ENCODE measurements around the gene NT5C2.
"Not testable (repeated sequence)": the region's sequence is repeated elsewhere in the genome, so short reads cannot be mapped to it uniquely, and the experiment has no call there.

Gene NT5C2

DNA sequence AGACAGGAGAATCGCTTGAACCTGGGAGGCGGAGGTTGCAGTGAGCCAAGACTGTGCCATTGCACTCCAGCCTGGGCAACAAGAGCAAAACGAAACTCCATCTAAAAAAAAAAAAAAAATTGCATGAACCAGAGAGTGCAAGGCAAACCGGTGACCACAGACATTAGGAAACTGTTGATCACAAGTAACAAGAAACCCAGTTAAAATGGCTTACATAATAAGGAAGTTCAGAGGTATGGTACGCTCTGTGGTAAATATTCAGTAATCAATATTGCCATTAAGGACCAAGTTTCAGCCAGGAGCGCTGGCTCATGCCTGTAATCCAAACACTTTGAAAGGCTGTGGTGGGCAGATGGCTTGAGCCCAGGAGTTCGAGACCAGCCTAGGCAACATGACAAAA lies 9.2 kb upstream of the NT5C2 start:
- no peak for DNase-seq (ENCODE audit: low spot score)

DNA sequence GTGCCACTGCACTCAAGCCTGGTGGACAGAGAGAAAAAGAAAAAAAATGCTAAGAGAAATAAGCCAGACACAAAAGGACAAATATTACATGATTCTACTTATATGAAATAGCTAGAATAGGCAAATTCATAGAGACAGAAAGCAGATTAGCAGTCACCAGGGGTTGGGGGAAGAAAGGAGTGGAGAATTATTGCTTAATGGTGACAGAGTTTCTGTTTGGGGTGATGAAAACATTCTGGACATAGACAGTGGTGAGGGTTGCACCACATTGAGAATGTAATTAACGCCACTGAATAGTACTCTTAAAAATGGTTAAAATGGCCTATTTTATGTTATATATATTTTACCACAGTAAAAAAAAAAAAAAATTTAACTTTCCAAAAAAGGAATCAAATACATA lies 6.4 kb upstream of the NT5C2 start:
- DNase-seq (ENCODE audit: low spot score), result no peak

DNA sequence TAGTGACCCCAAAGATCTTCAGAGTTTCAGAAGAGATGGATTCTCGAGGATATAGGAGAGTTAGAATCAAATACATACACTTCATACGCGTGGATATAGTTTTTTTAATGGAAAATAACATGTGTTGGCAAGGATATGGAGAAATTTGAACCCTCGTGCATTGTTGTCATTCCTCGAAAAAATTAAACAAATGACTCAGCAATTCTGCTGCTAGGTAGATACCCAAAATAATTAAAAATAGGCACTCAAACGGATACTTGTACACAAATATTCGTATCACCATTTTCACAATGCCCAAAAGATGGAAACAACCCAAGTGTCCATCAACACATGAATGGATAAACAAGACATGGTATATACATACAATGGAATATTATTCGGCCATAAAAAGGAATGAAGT lies 5.6 kb upstream of the NT5C2 start:
- no peak for DNase-seq (ENCODE audit: low spot score)

DNA sequence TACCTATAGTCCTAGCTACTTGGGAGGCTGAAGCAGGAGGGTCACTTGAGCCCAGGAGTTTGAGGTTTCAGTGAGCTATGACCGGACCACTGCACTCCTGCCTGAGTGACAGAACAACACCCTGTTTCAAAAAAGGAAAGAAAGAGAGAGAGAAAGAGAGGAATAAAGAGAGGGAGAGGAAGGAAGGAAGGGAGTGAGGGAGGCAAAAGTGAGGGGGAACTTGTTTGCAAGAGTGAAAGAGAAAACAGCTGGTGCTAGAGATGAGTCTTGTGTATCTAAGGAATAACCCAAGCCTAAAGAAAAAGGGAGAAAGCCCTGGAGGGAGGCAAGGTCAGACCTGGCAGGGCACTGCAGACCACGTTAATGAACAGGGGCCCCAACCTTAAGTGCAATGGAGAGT lies 4.8 kb upstream of the NT5C2 start:
- DNase-seq (ENCODE audit: low spot score), result no peak

DNA sequence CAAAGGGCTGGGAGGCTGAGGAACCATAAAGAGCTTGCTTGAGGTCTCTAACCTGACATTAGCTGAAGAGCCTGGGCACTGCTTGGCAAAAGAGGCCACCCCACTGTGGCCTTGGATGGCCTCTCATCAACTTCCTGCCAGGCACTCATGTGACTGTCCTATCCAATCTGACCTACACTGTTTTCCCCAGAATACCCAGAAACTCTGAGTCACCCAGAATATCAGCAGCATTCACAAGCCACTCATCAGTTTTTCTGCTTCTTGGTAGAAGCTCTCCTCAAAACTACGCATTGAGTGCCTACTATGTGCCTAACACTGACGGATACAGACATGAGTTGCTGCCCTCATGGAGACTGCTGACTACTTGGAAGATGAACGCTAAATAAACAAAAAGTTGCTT lies 4.1 kb upstream of the NT5C2 start:
- DNase-seq (ENCODE audit: low spot score), result peak; percentile 72

DNA sequence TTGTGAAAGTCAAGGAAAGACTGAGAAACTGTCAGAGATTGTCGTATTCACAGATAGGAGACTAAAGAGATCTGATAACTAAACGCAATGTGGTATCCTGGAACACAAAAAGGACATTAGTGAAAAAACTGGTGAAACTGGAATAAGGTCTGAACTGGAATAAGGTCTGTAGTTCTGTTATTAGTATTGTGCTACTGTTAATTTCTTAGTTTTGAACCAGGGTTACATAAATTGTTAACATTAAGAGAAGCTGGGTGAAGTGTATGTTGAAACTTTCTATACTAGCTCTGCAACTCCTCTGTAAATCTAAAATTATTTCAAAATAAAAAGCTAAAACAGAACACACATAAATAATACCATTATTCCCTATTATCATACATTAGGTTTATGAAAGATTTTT lies 3.4 kb upstream of the NT5C2 start:
- no peak for DNase-seq (ENCODE audit: low spot score)

DNA sequence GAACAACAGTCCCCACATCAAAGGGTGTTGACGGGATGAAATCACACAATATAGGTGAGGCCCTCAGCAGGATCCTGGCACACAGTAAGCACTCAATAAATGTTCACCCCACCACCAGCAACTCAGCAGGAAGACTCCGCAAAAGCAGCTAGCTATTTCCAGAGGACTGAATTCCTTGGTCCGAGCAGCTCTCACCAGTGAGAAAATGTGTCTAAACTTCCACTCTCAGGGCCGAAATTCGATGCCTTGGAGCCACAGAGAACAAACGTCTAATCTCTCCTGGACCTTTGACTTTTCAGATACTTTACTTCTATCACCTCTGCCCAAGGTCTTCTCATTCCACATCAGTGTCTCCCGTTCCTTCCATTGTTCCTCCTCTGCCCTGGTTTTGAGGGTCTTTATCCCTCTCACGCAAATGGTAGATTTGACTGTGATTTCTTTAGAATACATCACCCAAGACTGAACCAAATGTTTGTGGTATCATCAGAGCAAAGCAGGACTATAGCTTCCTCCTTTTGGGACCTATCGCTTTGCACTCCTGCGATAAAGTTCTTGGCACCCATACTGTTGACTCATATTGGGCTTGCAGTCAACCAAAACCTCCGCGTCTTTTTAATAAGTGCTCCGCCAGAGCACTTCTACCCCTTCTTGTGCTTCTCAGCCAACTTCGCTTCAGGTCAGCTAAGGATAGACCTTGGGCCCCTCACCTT lies 903 bp upstream of the NT5C2 start:
- DNase-seq (ENCODE audit: low spot score), result no peak

DNA sequence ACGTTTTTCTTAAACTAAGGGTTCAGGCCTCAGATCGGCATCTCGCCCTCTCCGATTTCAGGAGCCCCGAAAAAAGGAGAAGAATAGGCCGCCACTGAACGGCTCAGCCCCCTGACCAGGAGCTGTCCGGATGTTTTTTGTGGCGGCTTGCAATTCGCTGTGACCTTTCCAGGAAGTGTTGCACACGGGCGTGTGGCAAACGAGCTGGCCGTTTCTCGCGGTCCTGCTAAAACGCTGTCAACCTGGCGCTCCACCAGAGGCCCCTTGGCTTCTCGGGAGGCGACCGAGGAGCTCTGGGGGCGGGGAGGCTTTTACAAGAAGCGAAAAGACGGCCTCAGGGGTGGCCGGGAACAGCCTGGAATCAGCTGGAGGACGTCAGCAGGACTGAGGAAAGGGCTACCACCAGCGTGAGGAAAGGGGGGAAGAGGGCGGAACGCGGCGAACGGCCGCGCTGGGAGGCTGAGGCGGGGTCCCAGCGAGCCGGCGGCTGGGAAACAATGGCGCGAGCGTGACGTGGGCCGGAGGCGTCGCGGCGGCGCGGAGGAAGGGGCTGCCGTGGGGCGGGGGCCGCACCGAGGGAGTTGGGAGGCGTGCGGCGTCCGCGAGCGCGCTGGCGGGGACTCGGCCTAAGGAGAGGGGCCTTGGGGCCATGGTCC lies 493 bp downstream of the NT5C2 start:
- peak; percentile 58 for DNase-seq (ENCODE audit: low spot score)

DNA sequence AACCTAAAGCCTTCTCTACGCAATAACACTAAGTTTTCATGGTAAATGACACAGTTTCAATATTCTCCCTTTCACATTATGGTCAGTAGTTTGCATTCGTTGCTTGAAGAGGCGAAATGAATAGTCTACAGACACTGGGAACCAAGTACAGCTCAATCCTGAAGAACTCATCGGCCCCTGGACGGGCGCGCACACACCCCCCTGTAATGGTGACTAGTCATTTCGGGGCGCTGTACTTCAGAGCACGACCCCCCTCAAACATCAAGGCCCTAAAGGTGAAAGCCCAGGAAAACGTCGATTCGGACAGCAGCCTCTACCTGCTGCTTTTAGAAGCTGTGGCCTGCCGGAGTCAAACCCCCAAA lies 1.0 kb downstream of the NT5C2 start:
- peak; percentile 23 for DNase-seq (ENCODE audit: low spot score)

DNA sequence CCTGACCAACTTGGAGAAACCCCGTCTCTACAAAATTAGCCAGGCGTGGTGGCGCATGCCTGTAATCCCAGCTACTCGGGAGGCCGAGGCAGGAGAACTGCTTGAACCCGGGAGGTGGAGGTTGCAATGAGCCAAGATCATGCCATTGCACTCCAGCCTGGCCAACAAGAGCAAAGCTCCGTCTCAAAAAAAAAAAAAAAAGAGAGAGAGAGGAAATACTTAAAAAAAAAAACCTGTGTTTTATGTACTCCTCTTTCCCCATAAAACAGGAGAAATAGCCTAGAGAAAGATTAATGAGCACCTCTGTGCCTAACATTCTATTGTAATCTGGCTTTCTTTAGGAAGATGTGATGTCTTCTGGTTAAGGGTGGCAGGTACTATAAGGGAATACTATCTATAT lies 1.9 kb downstream of the NT5C2 start:
- DNase-seq (ENCODE audit: low spot score), result not testable (repeated sequence)

DNA sequence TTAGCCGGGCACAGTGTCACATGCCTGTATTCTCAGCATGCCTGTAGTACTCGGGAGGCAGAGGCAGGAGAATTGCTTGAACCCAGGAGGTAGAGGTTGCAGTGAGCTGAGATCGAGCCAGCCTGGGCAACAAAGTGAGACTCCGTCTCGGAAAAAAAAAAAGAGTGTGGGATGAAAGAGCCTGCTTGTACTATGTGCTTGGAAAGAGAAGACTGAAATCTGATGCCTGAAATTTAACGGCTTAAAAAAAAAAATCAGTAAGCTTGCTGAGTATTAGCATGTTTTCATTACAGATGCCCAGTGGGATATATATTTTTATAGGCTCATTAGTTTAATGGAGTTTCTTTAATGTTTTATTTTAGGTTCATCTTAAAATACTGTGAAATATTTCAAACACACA lies 4.2 kb downstream of the NT5C2 start:
- DNase-seq (ENCODE audit: low spot score), result peak; percentile 53

DNA sequence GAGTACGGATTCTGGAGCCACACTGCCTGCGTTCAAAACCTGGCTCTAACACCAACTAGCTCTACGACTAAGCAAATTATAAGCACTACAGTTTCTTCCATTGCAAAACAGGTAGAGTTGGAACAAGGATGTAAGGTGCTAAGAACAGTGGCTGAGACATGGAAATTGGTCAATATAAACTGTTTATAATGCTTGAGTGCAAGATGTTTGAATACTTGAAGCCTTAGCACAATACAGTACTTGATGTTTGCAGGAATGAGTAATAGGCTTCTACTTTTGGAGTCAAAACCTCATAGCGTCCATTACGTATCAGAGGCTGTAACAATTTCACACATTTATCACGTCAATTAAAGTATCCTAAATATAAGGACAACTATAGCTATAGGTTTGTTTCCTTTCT lies 6.9 kb downstream of the NT5C2 start:
- no peak for DNase-seq (ENCODE audit: low spot score)

DNA sequence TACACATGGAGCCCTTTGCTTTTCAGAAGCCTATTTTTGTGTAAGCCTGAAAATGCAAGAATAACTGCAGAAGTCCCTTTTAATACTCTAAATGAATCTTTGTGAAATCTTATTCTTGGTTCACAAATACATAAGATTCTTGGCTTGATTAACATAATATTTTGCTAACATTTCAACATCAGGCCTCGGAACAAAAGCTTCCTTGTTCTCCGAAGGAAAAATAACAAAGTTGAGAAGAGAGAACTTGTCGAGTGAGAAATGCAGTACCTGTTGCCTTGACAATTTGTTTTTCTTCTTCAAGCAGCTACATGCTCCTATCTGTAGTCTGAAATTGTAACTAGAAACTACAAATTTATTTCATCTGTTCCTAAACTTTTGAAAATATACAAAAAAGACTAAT lies 8.5 kb downstream of the NT5C2 start:
- peak; percentile 54 for DNase-seq (ENCODE audit: low spot score)

DNA sequence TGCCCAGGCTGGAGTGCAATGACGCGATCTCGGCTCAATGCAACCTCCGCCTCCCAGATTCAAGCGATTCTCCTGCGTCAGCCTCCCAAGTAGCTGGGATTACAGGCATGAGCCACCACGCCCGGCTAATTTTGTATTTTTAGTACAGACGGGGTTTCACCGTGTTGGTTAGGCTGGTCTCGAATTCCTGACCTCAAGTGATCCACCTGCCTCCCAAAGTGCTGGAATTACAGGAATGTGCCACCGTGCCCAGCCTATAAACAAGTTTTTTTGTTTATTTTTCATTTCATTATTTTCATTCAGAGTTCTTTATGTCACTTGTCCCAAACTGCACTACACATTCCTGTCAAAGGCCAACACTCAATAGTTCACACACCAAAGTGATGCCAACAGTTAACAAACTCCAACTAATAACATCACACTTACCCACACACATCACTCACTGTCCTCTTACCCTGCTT lies 9.1 kb downstream of the NT5C2 start:
- not testable (repeated sequence) for DNase-seq (ENCODE audit: low spot score)

DNA sequence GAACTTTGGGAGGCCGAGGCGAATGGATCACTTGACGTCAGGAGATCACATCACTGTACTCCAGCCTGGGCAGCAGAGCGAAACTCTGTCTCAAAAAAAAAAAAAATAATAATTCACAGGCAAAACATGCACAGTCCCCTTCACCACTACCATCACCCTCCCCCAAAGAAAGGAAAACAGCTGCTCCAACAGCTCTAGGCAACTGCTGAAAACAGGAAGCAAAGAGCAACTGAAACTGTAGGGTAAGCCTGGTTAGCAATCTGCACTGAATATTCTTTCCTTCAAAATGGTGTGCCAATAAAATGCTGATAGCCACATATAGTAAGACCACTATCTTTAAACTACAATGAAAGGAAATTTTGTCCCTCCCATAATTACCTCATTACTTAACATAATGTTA lies 11.8 kb downstream of the NT5C2 start:
- DNase-seq (ENCODE audit: low spot score), result no peak

DNA sequence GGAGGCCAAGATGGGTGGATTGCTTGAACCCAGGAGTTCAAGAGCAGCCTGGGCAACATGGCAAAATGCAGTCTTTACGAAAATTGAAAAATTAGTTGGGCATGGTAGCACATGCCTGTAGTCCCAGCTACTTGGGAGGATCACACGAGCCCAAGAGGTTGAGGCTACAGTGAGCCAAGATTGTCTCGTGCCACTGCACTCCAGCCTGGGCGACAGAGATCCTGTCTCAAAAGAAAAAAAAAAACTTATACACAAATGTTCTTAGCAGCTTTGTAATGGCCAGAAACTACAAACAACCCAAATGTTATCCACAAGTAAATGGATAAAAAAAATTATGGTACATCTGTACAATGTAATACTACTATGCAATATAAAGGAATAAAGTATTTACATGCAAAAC lies 12.6 kb downstream of the NT5C2 start:
- DNase-seq (ENCODE audit: low spot score), result no peak

DNA sequence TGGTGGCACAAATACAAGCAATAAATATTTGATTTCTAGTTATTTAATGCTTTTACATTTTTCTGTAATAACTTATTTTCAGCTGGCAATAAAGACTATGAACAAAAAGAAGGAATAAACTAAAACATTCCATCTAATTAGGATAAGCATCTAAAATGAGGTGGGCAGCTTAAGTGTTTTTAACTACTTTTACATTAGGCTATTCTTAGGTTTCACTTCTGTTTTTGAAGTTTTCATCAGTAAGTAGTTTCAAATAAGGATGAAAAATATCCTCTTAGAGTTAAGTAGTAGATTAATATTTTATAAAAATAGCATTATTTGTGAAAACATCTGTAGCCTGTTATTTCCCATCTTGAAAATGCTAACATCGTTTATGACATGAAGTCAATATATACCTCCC lies 15.9 kb downstream of the NT5C2 start:
- no peak for DNase-seq (ENCODE audit: low spot score)

DNA sequence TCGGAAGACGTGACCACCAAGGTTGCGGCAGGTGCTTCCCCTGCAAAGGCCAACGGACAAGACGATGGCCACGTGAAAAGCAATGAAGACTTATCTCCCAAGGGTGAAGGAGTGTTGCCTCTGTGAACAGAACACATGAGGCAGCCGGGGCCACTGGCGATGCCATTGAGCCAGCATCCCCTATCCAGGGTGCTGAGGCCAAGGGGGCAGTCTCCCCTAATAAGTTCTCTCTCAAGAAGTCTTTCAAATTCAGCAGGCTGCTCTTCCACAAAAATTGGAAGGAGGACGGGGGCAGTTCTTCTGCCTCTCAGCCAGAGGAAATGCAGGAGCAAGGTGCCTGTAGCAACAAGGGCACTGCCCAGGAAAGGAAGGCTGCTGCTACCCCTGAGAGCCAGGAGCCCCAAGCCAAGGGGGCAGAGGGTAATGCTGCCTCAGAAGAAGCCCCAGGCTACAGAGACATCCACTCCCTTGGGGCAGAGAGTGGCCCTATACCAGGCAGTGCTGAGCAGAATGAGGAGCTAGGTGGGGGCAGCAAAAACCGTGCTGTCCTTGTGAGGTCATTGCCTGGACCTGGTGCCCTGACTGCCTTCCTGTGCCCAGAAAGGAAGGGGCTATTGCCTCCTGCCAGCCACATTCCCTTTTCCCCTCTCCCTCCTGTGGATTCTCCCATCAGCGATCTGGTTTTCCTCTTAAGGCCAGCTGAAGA lies 17.3 kb downstream of the NT5C2 start:
- DNase-seq (ENCODE audit: low spot score), result no peak

DNA sequence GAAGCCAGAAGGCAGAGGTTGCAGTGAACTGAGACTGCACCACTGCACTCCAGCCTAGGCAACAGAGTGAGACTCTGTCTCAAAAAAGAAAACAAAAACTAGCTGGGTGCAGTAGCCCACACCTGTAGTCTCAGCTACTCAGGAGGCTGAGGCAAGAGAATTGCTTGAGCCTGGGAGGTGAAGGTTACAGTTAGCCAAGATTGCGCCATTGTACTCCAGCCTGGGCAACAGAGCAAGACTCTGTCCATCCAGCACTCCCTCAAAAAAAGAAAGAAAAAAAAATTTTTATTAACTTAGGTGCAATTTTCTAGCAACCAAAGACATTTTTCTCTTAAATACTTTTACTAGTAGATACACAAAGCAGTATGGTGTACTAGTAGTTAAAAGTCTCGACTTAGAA lies 18.7 kb downstream of the NT5C2 start:
- DNase-seq (ENCODE audit: low spot score), result not testable (repeated sequence)

DNA sequence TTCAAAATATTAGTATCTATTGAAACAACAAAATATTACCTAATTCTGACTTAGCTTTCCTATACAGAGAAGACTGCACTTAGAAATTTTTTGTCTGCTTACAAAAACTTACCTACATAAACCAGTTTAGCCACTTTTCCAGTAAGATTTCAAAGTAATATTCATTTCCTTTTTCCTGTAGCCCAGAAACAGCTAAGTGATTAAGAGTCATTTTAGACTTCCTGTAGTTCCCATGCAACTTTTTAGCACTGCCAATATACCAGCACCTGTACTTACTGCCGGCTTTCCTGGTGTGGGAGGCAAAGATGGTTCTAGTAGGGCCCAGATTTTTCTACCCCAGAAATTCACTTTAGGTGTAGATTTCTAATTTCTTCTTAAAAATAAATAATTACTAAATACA lies 21.8 kb downstream of the NT5C2 start:
- no peak for DNase-seq (ENCODE audit: low spot score)

DNA sequence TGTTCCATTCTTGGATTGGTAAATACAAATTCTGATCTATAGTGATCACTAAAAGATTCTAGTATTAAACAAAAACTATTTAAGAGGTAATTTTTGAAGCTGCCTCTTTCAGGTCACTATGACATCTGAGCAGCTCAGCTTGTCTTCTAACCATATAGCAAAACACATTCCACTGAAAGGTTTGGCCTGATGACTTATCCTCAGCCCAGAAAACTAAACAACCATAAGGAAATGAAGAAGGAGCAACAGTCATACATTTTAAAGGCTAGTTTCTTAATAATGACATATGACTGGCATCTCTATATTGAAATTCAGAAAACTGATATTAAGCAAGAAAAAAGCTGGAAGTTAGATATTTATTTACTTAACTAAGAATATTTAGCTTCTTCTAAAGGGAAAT lies 24.6 kb downstream of the NT5C2 start:
- DNase-seq (ENCODE audit: low spot score), result no peak

DNA sequence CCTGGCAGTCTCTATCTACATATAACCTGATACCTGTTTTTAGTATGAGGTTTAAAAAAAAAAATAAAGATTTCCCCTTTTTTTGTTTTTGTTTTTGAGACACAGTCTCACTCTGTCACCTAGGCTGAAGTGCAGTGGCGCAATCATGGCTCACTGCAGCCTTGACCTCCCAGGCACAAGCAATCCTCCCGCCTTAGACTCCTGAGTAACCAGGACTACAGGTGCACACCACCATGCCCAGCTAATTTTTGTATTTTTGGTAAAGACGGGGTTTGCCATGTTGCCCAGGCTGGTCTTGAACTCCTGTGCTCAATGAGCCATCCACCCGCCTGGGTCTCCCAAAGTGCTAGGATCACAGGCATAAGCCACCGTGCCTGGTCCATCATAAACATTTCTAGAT lies 25.5 kb downstream of the NT5C2 start:
- not testable (repeated sequence) for DNase-seq (ENCODE audit: low spot score)

DNA sequence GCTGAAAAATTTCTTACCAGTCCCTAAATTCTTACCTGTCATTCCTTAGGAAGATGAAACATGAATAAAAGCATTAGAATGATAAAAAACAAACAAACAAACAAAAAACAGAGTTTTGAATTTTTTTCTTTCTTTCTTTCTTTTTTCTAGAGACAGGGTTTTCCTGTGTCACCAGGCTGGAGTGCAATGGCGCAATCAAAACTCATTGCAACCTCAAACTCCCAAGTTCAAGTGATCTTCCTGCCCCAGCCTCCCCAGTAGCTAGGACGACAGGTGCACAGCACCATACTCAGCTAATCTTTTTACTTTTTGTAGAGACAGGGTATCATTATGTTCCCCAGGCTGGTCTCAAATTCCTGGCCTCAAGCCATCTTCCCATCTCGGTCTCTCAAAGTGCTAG lies 26.5 kb downstream of the NT5C2 start:
- no peak for DNase-seq (ENCODE audit: low spot score)
